ENCODE results near the gene PRKD2. TPM values are rescaled to one million over a fixed set of nuclear protein-coding genes. Genes with fewer than 3 reads are reported as not detected.

PRKD2 gene
- total and polyA plus RNA-seq, 2 experiments from 2014 or later, result 53.8 to 68.0 TPM

DNA sequence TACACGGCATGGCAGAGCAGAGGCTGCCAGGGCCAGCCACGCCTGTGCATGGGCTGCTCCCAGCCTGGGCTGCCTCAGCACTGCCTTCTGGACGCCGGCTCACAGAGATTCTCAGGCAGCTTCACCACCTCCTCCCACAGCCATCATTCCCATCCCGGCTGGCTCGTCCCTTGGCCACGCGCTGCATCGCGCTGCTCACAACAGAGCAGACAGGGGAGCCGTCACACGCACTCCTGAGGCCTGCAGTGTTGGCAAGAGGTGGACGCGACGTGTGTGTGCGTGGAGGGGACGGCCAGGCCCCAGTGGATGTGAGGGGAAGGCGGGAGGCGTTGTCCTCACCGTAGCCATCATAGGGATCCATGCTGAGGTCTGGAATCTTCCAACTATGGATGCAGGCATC is 7.6 kb upstream of the PRKD2 start:
- Mint-ChIP-seq H3K9me3 (peaks cover 3% of the 10 kb centered on the region; the same call in 1 of the 3 replicates), H3K4me3 (no peak overlapping the region), H3K27me3 (ENCODE audit: insufficient read depth, low read depth, poor library complexity) (peaks cover 11% of the 10 kb centered on the region), H3K4me1 (peaks cover 24% of the 10 kb centered on the region), H3K36me3 (ENCODE audit: low read depth) (peaks cover 75% of the 10 kb centered on the region), H3K27ac (no peak overlapping the region)
- Histone ChIP-seq H3K27me3 (ENCODE audit: insufficient read depth) (no peaks in the 10 kb centered on the region), H3K4me1 (ENCODE audit: insufficient read depth) (no peaks in the 10 kb centered on the region), H4K20me1 (replicated peaks; ENCODE audit: insufficient read depth) (peaks cover 14% of the 10 kb centered on the region), H2AFZ (no peak overlapping the region), H3K79me2 (replicated peaks; ENCODE audit: insufficient read depth) (0 out of 2 replicates have a peak, but pooled peaks cover 7% of the 10 kb centered on the region), H3K9me2 (ENCODE audit: insufficient read depth) (no peaks in the 10 kb centered on the region), H3K36me3 (ENCODE audit: insufficient read depth) (peaks cover 15% of the 10 kb centered on the region; the same call in 1 of the 2 replicates), H3F3A (replicated peaks; ENCODE audit: low read depth) (peaks cover 3% of the 10 kb centered on the region; the same call in 1 of the 2 replicates), H3K4me3 (no peak overlapping the region), H3K27ac (ENCODE audit: low read depth) (no peak overlapping the region), H3K4me2 (no peak overlapping the region)
- TF ChIP-seq ZNF331 (CRISPR knock-in tag; IDR thresholded peaks at IDR 0.05; ENCODE audit: low read depth) (no peak), CREB1 (CRISPR knock-in tag; IDR thresholded peaks at IDR 0.05; ENCODE audit: low read depth) (no peak), NANOG (IDR thresholded peaks at IDR 0.05; ENCODE audit: borderline replicate concordance) (no peak), JUNB (IDR thresholded peaks at IDR 0.05; ENCODE audit: unreplicated experiment) (no peak), REST (IDR thresholded peaks at IDR 0.05; ENCODE audit: unreplicated experiment) (no peak), EZH2 (IDR thresholded peaks at IDR 0.05; ENCODE audit: low read depth, unreplicated experiment) (no peak), EZH2phosphoT487 (IDR thresholded peaks at IDR 0.05; ENCODE audit: unreplicated experiment) (no peak), ZNF114 (CRISPR knock-in tag; IDR thresholded peaks at IDR 0.05) (no peak)
- TF ChIP-seq, protein P1, sequence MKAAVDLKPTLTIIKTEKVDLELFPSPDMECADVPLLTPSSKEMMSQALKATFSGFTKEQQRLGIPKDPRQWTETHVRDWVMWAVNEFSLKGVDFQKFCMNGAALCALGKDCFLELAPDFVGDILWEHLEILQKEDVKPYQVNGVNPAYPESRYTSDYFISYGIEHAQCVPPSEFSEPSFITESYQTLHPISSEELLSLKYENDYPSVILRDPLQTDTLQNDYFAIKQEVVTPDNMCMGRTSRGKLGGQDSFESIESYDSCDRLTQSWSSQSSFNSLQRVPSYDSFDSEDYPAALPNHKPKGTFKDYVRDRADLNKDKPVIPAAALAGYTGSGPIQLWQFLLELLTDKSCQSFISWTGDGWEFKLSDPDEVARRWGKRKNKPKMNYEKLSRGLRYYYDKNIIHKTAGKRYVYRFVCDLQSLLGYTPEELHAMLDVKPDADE (IDR thresholded peaks at IDR 0.05), result no peak
- TF ChIP-seq, protein P2, sequence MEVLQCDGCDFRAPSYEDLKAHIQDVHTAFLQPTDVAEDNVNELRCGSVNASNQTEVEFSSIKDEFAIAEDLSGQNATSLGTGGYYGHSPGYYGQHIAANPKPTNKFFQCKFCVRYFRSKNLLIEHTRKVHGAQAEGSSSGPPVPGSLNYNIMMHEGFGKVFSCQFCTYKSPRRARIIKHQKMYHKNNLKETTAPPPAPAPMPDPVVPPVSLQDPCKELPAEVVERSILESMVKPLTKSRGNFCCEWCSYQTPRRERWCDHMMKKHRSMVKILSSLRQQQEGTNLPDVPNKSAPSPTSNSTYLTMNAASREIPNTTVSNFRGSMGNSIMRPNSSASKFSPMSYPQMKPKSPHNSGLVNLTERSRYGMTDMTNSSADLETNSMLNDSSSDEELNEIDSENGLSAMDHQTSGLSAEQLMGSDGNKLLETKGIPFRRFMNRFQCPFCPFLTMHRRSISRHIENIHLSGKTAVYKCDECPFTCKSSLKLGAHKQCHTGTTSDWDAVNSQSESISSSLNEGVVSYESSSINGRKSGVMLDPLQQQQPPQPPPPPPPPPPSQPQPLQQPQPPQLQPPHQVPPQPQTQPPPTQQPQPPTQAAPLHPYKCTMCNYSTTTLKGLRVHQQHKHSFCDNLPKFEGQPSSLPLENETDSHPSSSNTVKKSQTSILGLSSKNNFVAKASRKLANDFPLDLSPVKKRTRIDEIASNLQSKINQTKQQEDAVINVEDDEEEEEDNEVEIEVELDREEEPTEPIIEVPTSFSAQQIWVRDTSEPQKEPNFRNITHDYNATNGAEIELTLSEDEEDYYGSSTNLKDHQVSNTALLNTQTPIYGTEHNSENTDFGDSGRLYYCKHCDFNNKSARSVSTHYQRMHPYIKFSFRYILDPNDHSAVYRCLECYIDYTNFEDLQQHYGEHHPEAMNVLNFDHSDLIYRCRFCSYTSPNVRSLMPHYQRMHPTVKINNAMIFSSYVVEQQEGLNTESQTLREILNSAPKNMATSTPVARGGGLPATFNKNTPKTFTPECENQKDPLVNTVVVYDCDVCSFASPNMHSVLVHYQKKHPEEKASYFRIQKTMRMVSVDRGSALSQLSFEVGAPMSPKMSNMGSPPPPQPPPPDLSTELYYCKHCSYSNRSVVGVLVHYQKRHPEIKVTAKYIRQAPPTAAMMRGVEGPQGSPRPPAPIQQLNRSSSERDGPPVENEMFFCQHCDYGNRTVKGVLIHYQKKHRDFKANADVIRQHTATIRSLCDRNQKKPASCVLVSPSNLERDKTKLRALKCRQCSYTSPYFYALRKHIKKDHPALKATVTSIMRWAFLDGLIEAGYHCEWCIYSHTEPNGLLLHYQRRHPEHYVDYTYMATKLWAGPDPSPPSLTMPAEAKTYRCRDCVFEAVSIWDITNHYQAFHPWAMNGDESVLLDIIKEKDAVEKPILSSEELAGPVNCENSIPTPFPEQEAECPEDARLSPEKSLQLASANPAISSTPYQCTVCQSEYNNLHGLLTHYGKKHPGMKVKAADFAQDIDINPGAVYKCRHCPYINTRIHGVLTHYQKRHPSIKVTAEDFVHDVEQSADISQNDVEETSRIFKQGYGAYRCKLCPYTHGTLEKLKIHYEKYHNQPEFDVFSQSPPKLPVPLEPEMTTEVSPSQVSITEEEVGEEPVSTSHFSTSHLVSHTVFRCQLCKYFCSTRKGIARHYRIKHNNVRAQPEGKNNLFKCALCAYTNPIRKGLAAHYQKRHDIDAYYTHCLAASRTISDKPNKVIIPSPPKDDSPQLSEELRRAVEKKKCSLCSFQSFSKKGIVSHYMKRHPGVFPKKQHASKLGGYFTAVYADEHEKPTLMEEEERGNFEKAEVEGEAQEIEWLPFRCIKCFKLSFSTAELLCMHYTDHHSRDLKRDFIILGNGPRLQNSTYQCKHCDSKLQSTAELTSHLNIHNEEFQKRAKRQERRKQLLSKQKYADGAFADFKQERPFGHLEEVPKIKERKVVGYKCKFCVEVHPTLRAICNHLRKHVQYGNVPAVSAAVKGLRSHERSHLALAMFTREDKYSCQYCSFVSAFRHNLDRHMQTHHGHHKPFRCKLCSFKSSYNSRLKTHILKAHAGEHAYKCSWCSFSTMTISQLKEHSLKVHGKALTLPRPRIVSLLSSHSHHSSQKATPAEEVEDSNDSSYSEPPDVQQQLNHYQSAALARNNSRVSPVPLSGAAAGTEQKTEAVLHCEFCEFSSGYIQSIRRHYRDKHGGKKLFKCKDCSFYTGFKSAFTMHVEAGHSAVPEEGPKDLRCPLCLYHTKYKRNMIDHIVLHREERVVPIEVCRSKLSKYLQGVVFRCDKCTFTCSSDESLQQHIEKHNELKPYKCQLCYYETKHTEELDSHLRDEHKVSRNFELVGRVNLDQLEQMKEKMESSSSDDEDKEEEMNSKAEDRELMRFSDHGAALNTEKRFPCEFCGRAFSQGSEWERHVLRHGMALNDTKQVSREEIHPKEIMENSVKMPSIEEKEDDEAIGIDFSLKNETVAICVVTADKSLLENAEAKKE (CRISPR knock-in tag; IDR thresholded peaks at IDR 0.05), result no peak
- DNase-seq (ENCODE audit: low spot score), result no peak
- no peak for ATAC-seq
